ENCODE measurements around the gene BCAS3.

Gene BCAS3

DNA sequence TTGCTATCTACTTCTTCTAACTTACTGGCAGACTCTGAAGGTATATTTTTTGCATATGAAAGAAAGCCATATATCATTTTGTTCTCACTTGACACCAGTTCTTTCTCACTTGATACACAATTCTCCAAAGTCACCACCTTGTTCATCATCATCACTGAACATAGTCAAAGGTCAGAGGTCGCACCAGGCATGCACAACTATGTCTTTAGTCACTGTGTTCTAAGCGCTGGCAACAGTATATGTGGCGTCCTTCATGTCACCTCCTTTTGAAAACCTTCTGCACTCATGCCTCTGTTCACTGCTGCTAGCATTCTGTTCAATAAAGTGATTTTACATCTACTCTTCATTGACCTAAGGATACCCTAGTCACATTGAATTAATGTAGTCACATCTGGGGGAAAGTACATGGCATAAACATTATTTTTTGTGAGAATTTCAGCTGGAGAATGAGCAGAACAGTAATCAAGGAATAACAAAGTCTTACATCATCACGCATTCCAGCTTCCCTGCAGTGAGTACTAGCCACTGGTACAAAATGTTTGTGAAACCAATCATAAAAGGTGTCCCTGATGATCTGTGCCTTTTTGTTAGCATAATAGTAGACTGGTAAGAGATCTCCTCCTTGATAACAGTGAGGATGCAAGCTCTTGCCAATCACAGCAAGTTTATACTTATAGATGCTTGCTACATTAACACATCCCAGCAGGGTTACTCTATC is 754.1 kb downstream of the BCAS3 start:
- no peaks in the 10 kb centered on the region for H3K79me1 ChIP-seq (replicated peaks; ENCODE audit: low read length, poor library complexity, severe bottlenecking)
- H3K9ac ChIP-seq (ENCODE audit: low read length): no peak overlapping the region
- H3K18ac ChIP-seq (ENCODE audit: low read depth in 1 of 2, low read length in 2 of 2): no peak overlapping the region
- peaks cover 15% of the 10 kb centered on the region for H3K9me3 ChIP-seq (ENCODE audit: control insufficient read depth, low read length)
- no peak overlapping the region for H3K4ac ChIP-seq (ENCODE audit: low read depth in 1 of 2, low read length in 2 of 2)
- no peak overlapping the region for H2BK5ac ChIP-seq (ENCODE audit: low read depth, low read length, poor library complexity, severe bottlenecking)
- H2BK120ac ChIP-seq (ENCODE audit: low read depth, low read length): no peak overlapping the region
- no peak overlapping the region for H4K91ac ChIP-seq (ENCODE audit: low read length)
- peaks cover 0 to 4% of the 10 kb centered on the region in 2 experiments for H3K27me3 ChIP-seq (ENCODE audit: control insufficient read depth in 1 of 2, insufficient read depth in 1 of 2, low read length in 2 of 2)
- 69% methylated on average over 4 of the region's 4 CpGs for WGBS
- peaks cover 2% of the 10 kb centered on the region for H3K4me1 ChIP-seq (ENCODE audit: control insufficient read depth, insufficient read depth, low read depth, low read length)
- no peak overlapping the region for H2AK5ac ChIP-seq (ENCODE audit: low read length, severe bottlenecking)
- H3K4me2 ChIP-seq (ENCODE audit: low read length, poor library complexity, severe bottlenecking): no peak overlapping the region
- no peak overlapping the region for H3K23ac ChIP-seq (ENCODE audit: low read length in 2 of 2)
- H4K8ac ChIP-seq (ENCODE audit: low read length): no peak overlapping the region
- no peaks in the 10 kb centered on the region for H3K36me3 ChIP-seq (ENCODE audit: control insufficient read depth in 1 of 2, insufficient read depth in 2 of 2, low read depth in 1 of 2, low read length in 2 of 2)
- H3K4me3 ChIP-seq (ENCODE audit: insufficient read depth in 1 of 2, low read depth in 1 of 2, low read length in 2 of 2): no peak overlapping the region
- no peak for DNase-seq
- no peak overlapping the region for H2BK15ac ChIP-seq (ENCODE audit: low read depth, poor library complexity, severe bottlenecking)
- no peak overlapping the region for H3K14ac ChIP-seq (ENCODE audit: low read length in 2 of 2)
- H3K27ac ChIP-seq (ENCODE audit: low read length, poor library complexity, severe bottlenecking): no peak overlapping the region
- no peak overlapping the region for H2BK12ac ChIP-seq (ENCODE audit: low read length in 2 of 2)
- no peak overlapping the region for H2AFZ ChIP-seq (ENCODE audit: low read depth, low read length)

DNA sequence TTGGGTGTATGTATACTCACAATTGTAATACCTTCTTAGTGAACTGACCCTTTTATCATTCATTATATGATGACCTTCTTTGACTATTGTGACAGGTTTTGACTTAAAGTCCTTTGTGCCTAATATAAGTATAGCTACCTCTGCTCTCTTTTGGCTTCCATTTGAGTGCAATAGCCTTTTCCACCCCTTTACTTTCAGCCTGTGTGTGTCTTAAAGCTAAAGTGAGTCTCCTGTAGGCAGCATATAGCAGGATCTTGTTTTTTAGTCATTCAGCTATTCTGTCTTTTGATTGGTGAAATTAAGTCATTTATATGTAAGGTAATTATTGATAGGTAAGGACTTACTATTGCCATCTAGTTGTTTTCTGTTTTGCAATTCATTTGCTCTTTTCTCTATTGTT is 758.6 kb downstream of the BCAS3 start:
- H3K27me3 ChIP-seq (ENCODE audit: control insufficient read depth in 1 of 2, insufficient read depth in 1 of 2, low read length in 2 of 2): peaks cover 21% of the 10 kb centered on the region in 2 experiments
- no peak overlapping the region for H2AK5ac ChIP-seq (ENCODE audit: low read length, severe bottlenecking)
- no peak overlapping the region for H2BK15ac ChIP-seq (ENCODE audit: low read depth, poor library complexity, severe bottlenecking)
- DNase-seq: no peak
- no peaks in the 10 kb centered on the region for H3K36me3 ChIP-seq (ENCODE audit: control insufficient read depth in 1 of 2, insufficient read depth in 2 of 2, low read depth in 1 of 2, low read length in 2 of 2)
- no peak overlapping the region for H3K27ac ChIP-seq (ENCODE audit: low read length, poor library complexity, severe bottlenecking)
- no peak overlapping the region for H3K23ac ChIP-seq (ENCODE audit: low read length in 2 of 2)
- H3K79me1 ChIP-seq (replicated peaks; ENCODE audit: low read length, poor library complexity, severe bottlenecking): no peaks in the 10 kb centered on the region
- no peak overlapping the region for H3K4me3 ChIP-seq (ENCODE audit: insufficient read depth in 1 of 2, low read depth in 1 of 2, low read length in 2 of 2)
- no peak overlapping the region for H3K18ac ChIP-seq (ENCODE audit: low read depth in 1 of 2, low read length in 2 of 2)
- peaks cover 2% of the 10 kb centered on the region for H3K4me1 ChIP-seq (ENCODE audit: control insufficient read depth, insufficient read depth, low read depth, low read length)
- H3K4ac ChIP-seq (ENCODE audit: low read depth in 1 of 2, low read length in 2 of 2): no peak overlapping the region
- no peak overlapping the region for H4K91ac ChIP-seq (ENCODE audit: low read length)
- H3K4me2 ChIP-seq (ENCODE audit: low read length, poor library complexity, severe bottlenecking): no peak overlapping the region
- H2BK12ac ChIP-seq (ENCODE audit: low read length in 2 of 2): no peak overlapping the region
- H3K14ac ChIP-seq (ENCODE audit: low read length in 2 of 2): no peak overlapping the region
- H3K9ac ChIP-seq (ENCODE audit: low read length): no peak overlapping the region
- H4K8ac ChIP-seq (ENCODE audit: low read length): no peak overlapping the region
- H2BK120ac ChIP-seq (ENCODE audit: low read depth, low read length): no peak overlapping the region
- peaks cover 30% of the 10 kb centered on the region for H3K9me3 ChIP-seq (ENCODE audit: control insufficient read depth, low read length)
- H2BK5ac ChIP-seq (ENCODE audit: low read depth, low read length, poor library complexity, severe bottlenecking): no peak overlapping the region
- H2AFZ ChIP-seq (ENCODE audit: low read depth, low read length): no peak overlapping the region

DNA sequence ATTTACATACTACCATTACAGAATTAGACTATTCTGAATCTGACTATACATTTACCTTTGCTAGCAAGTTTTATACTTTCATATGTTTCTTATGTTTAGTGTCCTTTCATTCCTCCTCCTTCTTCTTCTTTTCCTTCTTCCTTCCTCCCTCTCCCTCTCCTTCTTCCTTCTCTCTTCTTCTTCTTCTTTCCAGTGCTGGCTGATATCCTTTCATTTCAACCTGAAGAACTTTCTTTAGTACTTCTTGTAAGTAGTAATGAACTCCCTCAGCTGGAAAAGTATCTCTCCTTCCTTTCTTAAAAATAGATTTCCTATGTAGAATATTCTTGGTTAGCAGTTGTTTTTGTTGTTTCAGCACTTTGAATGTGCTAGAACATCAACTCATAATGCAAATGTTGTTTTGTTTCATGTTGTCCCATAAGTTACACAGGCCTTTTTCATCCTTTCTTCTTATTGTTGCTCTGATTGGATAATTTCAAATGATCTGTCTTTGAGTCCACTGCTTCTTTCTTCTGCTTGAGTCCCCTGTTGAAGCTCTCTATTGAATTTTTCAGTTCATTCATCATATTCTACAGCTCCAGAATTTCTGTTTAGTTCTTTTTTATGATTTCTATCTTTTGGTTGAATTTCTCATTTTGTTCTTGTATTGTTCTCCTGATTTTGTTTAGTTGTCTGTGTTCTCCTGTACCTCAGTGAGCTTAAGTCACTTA is 759.5 kb downstream of the BCAS3 start:
- Histone ChIP-seq H3K79me1 (replicated peaks; ENCODE audit: low read length, poor library complexity, severe bottlenecking) (no peaks in the 10 kb centered on the region), H3K14ac (ENCODE audit: low read length in 2 of 2) (no peak overlapping the region), H3K9ac (ENCODE audit: low read length) (no peak overlapping the region), H3K18ac (ENCODE audit: low read depth in 1 of 2, low read length in 2 of 2) (no peak overlapping the region), H3K9me3 (ENCODE audit: control insufficient read depth, low read length) (peaks cover 30% of the 10 kb centered on the region), H3K23ac (ENCODE audit: low read length in 2 of 2) (no peak overlapping the region), H3K27me3 (ENCODE audit: control insufficient read depth in 1 of 2, insufficient read depth in 1 of 2, low read length in 2 of 2) (peaks cover 21% of the 10 kb centered on the region in 2 experiments), H4K91ac (ENCODE audit: low read length) (no peak overlapping the region), H3K27ac (ENCODE audit: low read length, poor library complexity, severe bottlenecking) (no peak overlapping the region), H2AFZ (ENCODE audit: low read depth, low read length) (no peak overlapping the region), H3K4me1 (ENCODE audit: control insufficient read depth, insufficient read depth, low read depth, low read length) (peaks cover 2% of the 10 kb centered on the region), H3K4me2 (ENCODE audit: low read length, poor library complexity, severe bottlenecking) (no peak overlapping the region), H3K36me3 (ENCODE audit: control insufficient read depth in 1 of 2, insufficient read depth in 2 of 2, low read depth in 1 of 2, low read length in 2 of 2) (no peaks in the 10 kb centered on the region), H2AK5ac (ENCODE audit: low read length, severe bottlenecking) (no peak overlapping the region), H3K4ac (ENCODE audit: low read depth in 1 of 2, low read length in 2 of 2) (no peak overlapping the region), H2BK12ac (ENCODE audit: low read length in 2 of 2) (no peak overlapping the region), H2BK15ac (ENCODE audit: low read depth, poor library complexity, severe bottlenecking) (no peak overlapping the region), H2BK5ac (ENCODE audit: low read depth, low read length, poor library complexity, severe bottlenecking) (no peak overlapping the region), H2BK120ac (ENCODE audit: low read depth, low read length) (no peak overlapping the region), H4K8ac (ENCODE audit: low read length) (no peak overlapping the region), H3K4me3 (ENCODE audit: insufficient read depth in 1 of 2, low read depth in 1 of 2, low read length in 2 of 2) (no peak overlapping the region)
- DNase-seq: no peak

DNA sequence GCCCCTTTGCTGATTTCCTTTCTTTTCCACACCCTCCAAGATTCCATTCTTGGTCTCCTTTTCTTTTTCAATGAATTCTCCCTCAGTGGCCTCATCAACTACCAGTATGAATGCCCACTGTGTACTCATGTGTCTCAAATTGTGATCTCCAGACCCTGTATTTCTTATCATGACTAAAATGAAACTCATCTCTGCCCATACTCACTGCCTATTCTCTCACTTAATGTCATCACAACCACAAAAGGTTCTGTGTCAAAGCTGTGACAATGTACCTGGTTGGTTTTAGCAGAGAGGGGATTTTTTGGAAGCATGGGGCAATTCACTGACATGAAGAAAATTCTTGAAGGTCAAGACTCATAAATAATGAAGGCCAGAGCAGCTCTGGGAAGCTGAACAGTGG is 763.0 kb downstream of the BCAS3 start:
- Histone ChIP-seq H2BK15ac (ENCODE audit: low read depth, poor library complexity, severe bottlenecking) (no peak overlapping the region), H2BK120ac (ENCODE audit: low read depth, low read length) (no peak overlapping the region), H3K4me1 (ENCODE audit: control insufficient read depth, insufficient read depth, low read depth, low read length) (peaks cover 4% of the 10 kb centered on the region), H3K14ac (ENCODE audit: low read length in 2 of 2) (no peak overlapping the region), H3K36me3 (ENCODE audit: control insufficient read depth in 1 of 2, insufficient read depth in 2 of 2, low read depth in 1 of 2, low read length in 2 of 2) (no peaks in the 10 kb centered on the region), H3K4me2 (ENCODE audit: low read length, poor library complexity, severe bottlenecking) (no peak overlapping the region), H3K27me3 (ENCODE audit: control insufficient read depth in 1 of 2, insufficient read depth in 1 of 2, low read length in 2 of 2) (peaks cover 25 to 39% of the 10 kb centered on the region in 2 experiments), H3K79me1 (replicated peaks; ENCODE audit: low read length, poor library complexity, severe bottlenecking) (no peaks in the 10 kb centered on the region), H2AFZ (ENCODE audit: low read depth, low read length) (no peak overlapping the region), H3K9me3 (ENCODE audit: control insufficient read depth, low read length) (peaks cover 24% of the 10 kb centered on the region), H2BK5ac (ENCODE audit: low read depth, low read length, poor library complexity, severe bottlenecking) (no peak overlapping the region), H4K91ac (ENCODE audit: low read length) (no peak overlapping the region), H3K23ac (ENCODE audit: low read length in 2 of 2) (no peak overlapping the region), H2AK5ac (ENCODE audit: low read length, severe bottlenecking) (no peak overlapping the region), H4K8ac (ENCODE audit: low read length) (no peak overlapping the region), H3K9ac (ENCODE audit: low read length) (no peak overlapping the region), H2BK12ac (ENCODE audit: low read length in 2 of 2) (no peak overlapping the region), H3K27ac (ENCODE audit: low read length, poor library complexity, severe bottlenecking) (no peak overlapping the region), H3K4ac (ENCODE audit: low read depth in 1 of 2, low read length in 2 of 2) (no peak overlapping the region), H3K18ac (ENCODE audit: low read depth in 1 of 2, low read length in 2 of 2) (no peak overlapping the region), H3K4me3 (ENCODE audit: insufficient read depth in 1 of 2, low read depth in 1 of 2, low read length in 2 of 2) (no peak overlapping the region)
- DNase-seq: no peak

Measured in mesenchymal stem cell (in vitro differentiated cells and primary cell).